ENCODE results near the gene SLC2A6.

DNA sequence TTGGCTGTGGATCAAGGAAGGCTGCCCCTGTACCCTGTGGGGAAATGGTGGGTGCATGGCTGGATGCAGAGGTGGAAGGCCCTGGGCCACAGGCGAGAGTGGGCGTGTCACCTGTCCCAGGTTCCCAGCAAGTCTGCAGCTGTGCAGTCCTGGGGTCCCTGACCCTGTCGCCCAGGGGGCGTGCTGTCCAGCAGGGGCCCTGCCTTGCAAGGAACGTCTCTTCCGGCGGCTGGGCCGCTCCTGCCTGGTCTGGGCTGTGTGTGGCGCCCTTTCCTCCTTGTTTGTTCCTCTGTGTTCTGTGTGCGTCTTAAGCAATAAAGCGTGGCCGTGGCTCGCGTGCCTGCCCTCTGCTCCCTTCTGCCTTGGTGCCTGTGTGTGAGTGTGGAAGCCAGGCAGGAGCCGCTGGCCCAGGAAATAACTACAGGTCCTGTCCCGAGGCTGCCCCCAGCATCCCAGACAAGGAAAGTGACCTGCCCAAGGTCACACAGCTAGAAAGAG is 8.4 kb downstream of the SLC2A6 start:
- TF ChIP-seq BRCA1 (IDR thresholded peaks at IDR 0.05; ENCODE audit: low read depth, low read length) (no peak), BHLHE40 (IDR thresholded peaks at IDR 0.05; ENCODE audit: borderline replicate concordance in 1 of 2, low read depth in 2 of 2, low read length in 1 of 2) (no peak), CHD4 (IDR thresholded peaks at IDR 0.05) (no peak), POLR2A (IDR thresholded peaks at IDR 0.05; ENCODE audit: low read depth, low read length) (peak; percentile 61), FOXK2 (IDR thresholded peaks at IDR 0.05) (no peak), CHD2 (IDR thresholded peaks at IDR 0.05; ENCODE audit: borderline replicate concordance, low read depth, low read length) (no peak), YY1 (IDR thresholded peaks at IDR 0.05; ENCODE audit: low read depth, low read length) (no peak), ATF7 (IDR thresholded peaks at IDR 0.05; ENCODE audit: low read depth) (no peak), RAD21 (IDR thresholded peaks at IDR 0.05; ENCODE audit: insufficient read depth, low read depth, low read length) (no peak), FOXM1 (IDR thresholded peaks at IDR 0.05; ENCODE audit: low read depth, low read length) (no peak)
- TF ChIP-seq, protein P1, sequence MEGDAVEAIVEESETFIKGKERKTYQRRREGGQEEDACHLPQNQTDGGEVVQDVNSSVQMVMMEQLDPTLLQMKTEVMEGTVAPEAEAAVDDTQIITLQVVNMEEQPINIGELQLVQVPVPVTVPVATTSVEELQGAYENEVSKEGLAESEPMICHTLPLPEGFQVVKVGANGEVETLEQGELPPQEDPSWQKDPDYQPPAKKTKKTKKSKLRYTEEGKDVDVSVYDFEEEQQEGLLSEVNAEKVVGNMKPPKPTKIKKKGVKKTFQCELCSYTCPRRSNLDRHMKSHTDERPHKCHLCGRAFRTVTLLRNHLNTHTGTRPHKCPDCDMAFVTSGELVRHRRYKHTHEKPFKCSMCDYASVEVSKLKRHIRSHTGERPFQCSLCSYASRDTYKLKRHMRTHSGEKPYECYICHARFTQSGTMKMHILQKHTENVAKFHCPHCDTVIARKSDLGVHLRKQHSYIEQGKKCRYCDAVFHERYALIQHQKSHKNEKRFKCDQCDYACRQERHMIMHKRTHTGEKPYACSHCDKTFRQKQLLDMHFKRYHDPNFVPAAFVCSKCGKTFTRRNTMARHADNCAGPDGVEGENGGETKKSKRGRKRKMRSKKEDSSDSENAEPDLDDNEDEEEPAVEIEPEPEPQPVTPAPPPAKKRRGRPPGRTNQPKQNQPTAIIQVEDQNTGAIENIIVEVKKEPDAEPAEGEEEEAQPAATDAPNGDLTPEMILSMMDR (IDR thresholded peaks at IDR 0.05 in 2 of 3, conservative IDR thresholded peaks at IDR 0.05 in 1 of 3; ENCODE audit: control insufficient read depth in 2 of 3, extremely low read depth in 1 of 3, insufficient read depth in 1 of 3, low read depth in 3 of 3, low read length in 3 of 3): no peak
